GM18511 (cell line): ENCODE measurements around the gene DNAJB1.

Experiments used
- ATAC-seq: cut with Tn5 transposase; IDR thresholded peaks from one replicate; pipeline ENCODE4 v1.9.1; 2021; ENCODE audit warnings: mild to moderate bottlenecking, moderate library complexity; ENCODE audit not compliant: unreplicated experiment

Gene DNAJB1

GRCh38 chr19:14496834-14497227 is 21.4 kb downstream of the DNAJB1 start:
- no peak for ATAC-seq

GRCh38 chr19:14496029-14496833 is 22.0 kb downstream of the DNAJB1 start, which contains the start of gene GIPC1:
Gene GIPC1, minus strand, starts transcription at chr19:14496127. Its CDS starts 13,151 bp downstream, at chr19:14482976.
- peak; percentile 76 for ATAC-seq

- peak; percentile 16 for ATAC-seq
Observed at GRCh38 chr19:14495672-14496028, 22.5 kb downstream of the DNAJB1 start.

- no peak for ATAC-seq
Observed at GRCh38 chr19:14494910-14495671, 23.1 kb downstream of the DNAJB1 start.

- no peak for ATAC-seq
Observed at GRCh38 chr19:14494411-14494810, 23.8 kb downstream of the DNAJB1 start.

- no peak for ATAC-seq
Observed at GRCh38 chr19:14492756-14493337, 25.4 kb downstream of the DNAJB1 start.

- ATAC-seq = no peak
Observed at GRCh38 chr19:14487370-14488125, 30.6 kb downstream of the DNAJB1 start.

GRCh38 chr19:14482172-14482941 is 35.8 kb downstream of the DNAJB1 start:
- no peak for ATAC-seq

- no peak for ATAC-seq
Observed at GRCh38 chr19:14480700-14481079, 37.5 kb downstream of the DNAJB1 start.

- ATAC-seq = no peak
Observed at GRCh38 chr19:14479975-14480699, 38.1 kb downstream of the DNAJB1 start.

GRCh38 chr19:14479309-14479974 is 38.8 kb downstream of the DNAJB1 start:
- no peak for ATAC-seq

- ATAC-seq = no peak
Observed at GRCh38 chr19:14478113-14478545, 40.1 kb downstream of the DNAJB1 start.

GRCh38 chr19:14477418-14478112 is 40.6 kb downstream of the DNAJB1 start:
- no peak for ATAC-seq

- no peak for ATAC-seq
Observed at GRCh38 chr19:14476673-14477401, 41.4 kb downstream of the DNAJB1 start.

GRCh38 chr19:14476327-14476672 is 41.9 kb downstream of the DNAJB1 start:
- no peak for ATAC-seq

- ATAC-seq = no peak
Observed at GRCh38 chr19:14475251-14476073, 42.7 kb downstream of the DNAJB1 start, which contains the start of gene PTGER1. Gene PTGER1, minus strand, starts transcription at chr19:14475354. Its CDS starts 1,034 bp downstream, at chr19:14474320.

- ATAC-seq = no peak
Observed at GRCh38 chr19:14474827-14475226, 43.4 kb downstream of the DNAJB1 start.
